SK-N-SH treated with all-trans-retinoic acid at 6 μM for 48 hours (cell line): ENCODE measurements around the gene SLC35F3.

ENCODE experiments used
- ATAC-seq: fragments of 200-7000 bp; cut with Tn5 transposase; 3 replicates; pipeline ENCODE4 v1.9.1; 2020; ENCODE audit warnings: mild to moderate bottlenecking, moderate library complexity
- ARNTL ChIP-seq: fragments of 450-650 bp; formaldehyde crosslinking; IDR thresholded peaks from 2 replicates; pipeline ENCODE4 v1.5.0; 2020; ENCODE audit warnings: low read depth, mild to moderate bottlenecking, moderate library complexity, borderline replicate concordance
- BACH2 ChIP-seq: fragments of 250-450 bp; sonication (Bioruptor Pico); IDR thresholded peaks from 2 replicates; pipeline ENCODE4 v1.9.0; 2021; ENCODE audit warnings: mild to moderate bottlenecking, borderline replicate concordance
- CSRNP3 ChIP-seq: fragments of 250-450 bp; sonication (Bioruptor Pico); IDR thresholded peaks from 2 replicates; pipeline ENCODE4 v1.5.1; 2021; ENCODE audit warnings: mild to moderate bottlenecking, moderate library complexity
- ESRRG ChIP-seq: fragments of 250-450 bp; sonication (Bioruptor Pico); IDR thresholded peaks from 2 replicates; pipeline ENCODE4 v1.6.1; 2021; ENCODE audit warnings: mild to moderate bottlenecking
- GLIS3 ChIP-seq: fragments of 250-450 bp; sonication (Bioruptor Pico); IDR thresholded peaks from 2 replicates; pipeline ENCODE4 v1.5.0; 2020; ENCODE audit warnings: mild to moderate bottlenecking, moderate library complexity
- ISL1 ChIP-seq: fragments of 250-450 bp; sonication (Bioruptor Pico); IDR thresholded peaks from 2 replicates; pipeline ENCODE4 v2.1.2; 2022; ENCODE audit warnings: mild to moderate bottlenecking, moderate library complexity
- OSR1 ChIP-seq: fragments of 250-450 bp; sonication (Bioruptor Pico); IDR thresholded peaks from 2 replicates; pipeline ENCODE4 v1.8.0; 2022; ENCODE audit warnings: moderate library complexity, mild to moderate bottlenecking, inconsistent platforms
- POU6F1 ChIP-seq: fragments of 250-450 bp; sonication (Bioruptor Pico); IDR thresholded peaks from 2 replicates; pipeline ENCODE4 v1.8.0; 2021; ENCODE audit warnings: low read depth, mild to moderate bottlenecking, moderate library complexity, borderline replicate concordance
- PPARA ChIP-seq: fragments of 250-450 bp; sonication (Bioruptor Pico); IDR thresholded peaks from 2 replicates; pipeline ENCODE4 v1.5.0; 2020; ENCODE audit warnings: mild to moderate bottlenecking, borderline replicate concordance
- RARB ChIP-seq: fragments of 250-450 bp; sonication (Bioruptor Pico); IDR thresholded peaks from 2 replicates; pipeline ENCODE4 v1.8.0; 2021; ENCODE audit warnings: mild to moderate bottlenecking, moderate library complexity
- SNAI2 ChIP-seq: fragments of 250-450 bp; sonication (Bioruptor Pico); IDR thresholded peaks from 2 replicates; pipeline ENCODE4 v1.5.0; 2020; ENCODE audit warnings: mild to moderate bottlenecking, moderate library complexity
- TCF4 ChIP-seq: fragments of 250-450 bp; sonication (Bioruptor Pico); IDR thresholded peaks from 2 replicates; pipeline ENCODE4 v1.8.0; 2021; ENCODE audit warnings: mild to moderate bottlenecking, moderate library complexity, borderline replicate concordance
- TOX ChIP-seq: fragments of 250-450 bp; sonication (Bioruptor Pico); IDR thresholded peaks from 2 replicates; pipeline ENCODE4 v1.8.0; 2021; ENCODE audit warnings: mild to moderate bottlenecking, moderate library complexity, borderline replicate concordance
- TSHZ2 ChIP-seq: fragments of 250-450 bp; sonication (Bioruptor Pico); IDR thresholded peaks from 2 replicates; pipeline ENCODE4 v1.5.0; 2020; ENCODE audit warnings: mild to moderate bottlenecking, moderate library complexity
- ZC3H10 ChIP-seq: fragments of 250-450 bp; sonication (Bioruptor Pico); IDR thresholded peaks from 2 replicates; pipeline ENCODE4 v1.5.1; 2021; ENCODE audit warnings: mild to moderate bottlenecking, moderate library complexity
- ZFP3 ChIP-seq: fragments of 250-450 bp; sonication (Bioruptor Pico); IDR thresholded peaks from 2 replicates; pipeline ENCODE4 v1.5.0; 2020; ENCODE audit warnings: mild to moderate bottlenecking, moderate library complexity
- ZFP30 ChIP-seq: fragments of 450-650 bp; formaldehyde crosslinking; IDR thresholded peaks from 2 replicates; pipeline ENCODE4 v1.5.0; 2022; ENCODE audit warnings: mild to moderate bottlenecking, moderate library complexity
- ZNF565 ChIP-seq: fragments of 450-650 bp; formaldehyde crosslinking; conservative IDR thresholded peaks from 2 replicates; pipeline ENCODE4 v1.5.0; 2020; ENCODE audit warnings: low read depth, mild to moderate bottlenecking, moderate library complexity
- ZNF70 ChIP-seq: fragments of 450-650 bp; formaldehyde crosslinking; IDR thresholded peaks from 2 replicates; pipeline ENCODE4 v1.5.0; 2020; ENCODE audit warnings: mild to moderate bottlenecking, moderate library complexity
- ZNF8 ChIP-seq: fragments of 450-650 bp; formaldehyde crosslinking; IDR thresholded peaks from 2 replicates; pipeline ENCODE4 v1.5.0; 2020; ENCODE audit warnings: mild to moderate bottlenecking, moderate library complexity
- TF ChIP-seq, protein P1 (sequence below): fragments of 250-450 bp; sonication (Bioruptor Pico); IDR thresholded peaks from 2 replicates; pipeline ENCODE4 v1.5.1; 2020; ENCODE audit warnings: low read depth, mild to moderate bottlenecking, moderate library complexity

Gene SLC35F3

GRCh38 chr1:234324821-234325220 lies 420.3 kb downstream of the SLC35F3 start:
- TF ChIP-seq TCF4: no peak
- no peak for TF ChIP-seq POU6F1 (CRISPR knock-in tag)
- no peak for TF ChIP-seq CSRNP3 (CRISPR knock-in tag)
- no peak for TF ChIP-seq ISL1 (CRISPR knock-in tag)
- TF ChIP-seq ZFP30: no peak
- TF ChIP-seq TSHZ2 (CRISPR knock-in tag): no peak
- TF ChIP-seq SNAI2 (CRISPR knock-in tag): no peak
- TF ChIP-seq ZFP3 (CRISPR knock-in tag): no peak
- TF ChIP-seq, protein P1, sequence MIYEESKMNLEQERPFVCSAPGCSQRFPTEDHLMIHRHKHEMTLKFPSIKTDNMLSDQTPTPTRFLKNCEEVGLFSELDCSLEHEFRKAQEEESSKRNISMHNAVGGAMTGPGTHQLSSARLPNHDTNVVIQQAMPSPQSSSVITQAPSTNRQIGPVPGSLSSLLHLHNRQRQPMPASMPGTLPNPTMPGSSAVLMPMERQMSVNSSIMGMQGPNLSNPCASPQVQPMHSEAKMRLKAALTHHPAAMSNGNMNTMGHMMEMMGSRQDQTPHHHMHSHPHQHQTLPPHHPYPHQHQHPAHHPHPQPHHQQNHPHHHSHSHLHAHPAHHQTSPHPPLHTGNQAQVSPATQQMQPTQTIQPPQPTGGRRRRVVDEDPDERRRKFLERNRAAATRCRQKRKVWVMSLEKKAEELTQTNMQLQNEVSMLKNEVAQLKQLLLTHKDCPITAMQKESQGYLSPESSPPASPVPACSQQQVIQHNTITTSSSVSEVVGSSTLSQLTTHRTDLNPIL: no peak
- no peak for TF ChIP-seq ESRRG
- TF ChIP-seq ZNF70 (CRISPR knock-in tag): no peak
- no peak for TF ChIP-seq ZNF8 (CRISPR knock-in tag)
- no peak for TF ChIP-seq GLIS3 (CRISPR knock-in tag)
- TF ChIP-seq ZC3H10 (CRISPR knock-in tag): no peak
- no peak for TF ChIP-seq ARNTL (CRISPR knock-in tag)
- TF ChIP-seq OSR1 (CRISPR knock-in tag): no peak
- no peak for TF ChIP-seq ZNF565 (CRISPR knock-in tag)
- ATAC-seq: no peak

GRCh38 chr1:234325878-234326496 lies 421.5 kb downstream of the SLC35F3 start:
- no peak for ATAC-seq
- TF ChIP-seq RARB (CRISPR knock-in tag) (no peak), CSRNP3 (CRISPR knock-in tag) (no peak), ZFP3 (CRISPR knock-in tag) (no peak), TOX (CRISPR knock-in tag) (no peak), ZFP30 (no peak), OSR1 (CRISPR knock-in tag) (no peak), ESRRG (no peak), ZNF8 (CRISPR knock-in tag) (no peak), GLIS3 (CRISPR knock-in tag) (no peak), ZNF565 (CRISPR knock-in tag) (no peak), POU6F1 (CRISPR knock-in tag) (no peak), ARNTL (CRISPR knock-in tag) (no peak), ISL1 (CRISPR knock-in tag) (no peak), PPARA (CRISPR knock-in tag) (no peak), BACH2 (CRISPR knock-in tag) (no peak), TSHZ2 (CRISPR knock-in tag) (no peak)
- TF ChIP-seq, protein P1: no peak
